Vagina (tissue), 2 donors: ENCODE data around the gene SMIM31.

Experiments
- POLR2AphosphoS5 ChIP-seq, 2 donors: sonication (generic); formaldehyde crosslinking; IDR thresholded peaks; one replicate each; pipeline ENCODE4 v1.9.0; 2017; ENCODE audit warnings: antibody characterized with exemption in 2 of 2, mild to moderate bottlenecking in 2 of 2, low read depth in 1 of 2; ENCODE audit not compliant: insufficient read depth in 1 of 2
- TF ChIP-seq, protein P1 (sequence below), 3 experiments: fragments of 450-650 bp in 2 of 3; fragments of 200-600 bp in 1 of 3; sonication (generic) in 1 of 3; IDR thresholded peaks; one replicate each; pipeline ENCODE4 v1.5.1; 2017 to 2019; ENCODE audit warnings: antibody characterized with exemption in 3 of 3, mild to moderate bottlenecking in 2 of 3, moderate library complexity in 2 of 3

DNA sequence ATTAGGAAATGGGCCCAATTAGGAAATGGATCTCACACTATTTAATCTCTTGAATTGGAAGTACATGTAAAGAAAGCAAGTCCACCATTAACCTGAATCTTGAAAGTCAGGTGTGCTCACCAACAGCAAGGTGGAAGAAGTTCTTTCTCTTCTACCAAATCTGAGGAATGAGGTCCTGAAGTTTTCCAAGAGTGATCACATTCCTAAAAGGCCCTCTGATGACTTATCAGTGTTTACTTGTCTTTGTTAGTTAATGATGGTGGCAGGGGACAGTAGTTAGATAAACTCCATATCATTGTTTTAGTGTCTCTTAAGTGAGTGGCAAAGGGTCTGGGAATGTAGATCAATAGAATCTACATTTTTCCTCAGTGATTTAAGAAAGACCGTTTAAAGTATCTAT is 61.8 kb downstream of the SMIM31 start:
- TF ChIP-seq, protein P1, sequence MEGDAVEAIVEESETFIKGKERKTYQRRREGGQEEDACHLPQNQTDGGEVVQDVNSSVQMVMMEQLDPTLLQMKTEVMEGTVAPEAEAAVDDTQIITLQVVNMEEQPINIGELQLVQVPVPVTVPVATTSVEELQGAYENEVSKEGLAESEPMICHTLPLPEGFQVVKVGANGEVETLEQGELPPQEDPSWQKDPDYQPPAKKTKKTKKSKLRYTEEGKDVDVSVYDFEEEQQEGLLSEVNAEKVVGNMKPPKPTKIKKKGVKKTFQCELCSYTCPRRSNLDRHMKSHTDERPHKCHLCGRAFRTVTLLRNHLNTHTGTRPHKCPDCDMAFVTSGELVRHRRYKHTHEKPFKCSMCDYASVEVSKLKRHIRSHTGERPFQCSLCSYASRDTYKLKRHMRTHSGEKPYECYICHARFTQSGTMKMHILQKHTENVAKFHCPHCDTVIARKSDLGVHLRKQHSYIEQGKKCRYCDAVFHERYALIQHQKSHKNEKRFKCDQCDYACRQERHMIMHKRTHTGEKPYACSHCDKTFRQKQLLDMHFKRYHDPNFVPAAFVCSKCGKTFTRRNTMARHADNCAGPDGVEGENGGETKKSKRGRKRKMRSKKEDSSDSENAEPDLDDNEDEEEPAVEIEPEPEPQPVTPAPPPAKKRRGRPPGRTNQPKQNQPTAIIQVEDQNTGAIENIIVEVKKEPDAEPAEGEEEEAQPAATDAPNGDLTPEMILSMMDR (IDR thresholded peaks at IDR 0.05), result no peak
- no peak for TF ChIP-seq POLR2AphosphoS5 (IDR thresholded peaks at IDR 0.05; ENCODE audit: insufficient read depth in 1 of 2, low read depth in 1 of 2)
